Heart left ventricle (tissue), 16 donors: Measurements from ENCODE around the gene EZH1. TPM values are rescaled to one million over a fixed set of nuclear protein-coding genes. Genes with fewer than 3 reads are reported as not detected.
A peak's percentile ranks its signal among the peaks of the same experiment; 100 is the strongest.

ENCODE experiments used
- ATAC-seq, 4 donors: fragments of 200-7000 bp; cut with Tn5 transposase; one replicate each; pipeline ENCODE4 v1.9.1; 2020 to 2022; ENCODE audit warnings: moderate library complexity in 4 of 4, mild to moderate bottlenecking in 3 of 4, moderate number of reproducible peaks in 1 of 4
- DNase-seq, 5 donors: peaks; one replicate each; pipeline ENCODE4 v3.0.0-alpha.2; 2020
- H3K27ac ChIP-seq, 12 donors: fragments of 200-600 bp; sonication (generic) in 4 of 12; one replicate each; pipeline versions ENCODE4 v1.5.0 to v1.8.0; 2016 to 2022; ENCODE audit warnings: mild to moderate bottlenecking in 2 of 12
- H3K27me3 ChIP-seq, 9 donors: fragments of 200-600 bp; sonication (generic) in 2 of 9; one replicate each; pipeline versions ENCODE4 v1.5.1 to v1.8.0; 2016 to 2022; ENCODE audit warnings: mild to moderate bottlenecking in 3 of 9
- H3K36me3 ChIP-seq, 9 donors: fragments of 200-600 bp; sonication (generic) in 2 of 9; one replicate each; pipeline versions ENCODE4 v1.5.0 to v1.8.0; 2018 to 2022; ENCODE audit warnings: mild to moderate bottlenecking in 2 of 9
- H3K4me1 ChIP-seq, 12 donors: fragments of 200-600 bp; sonication (generic) in 4 of 12; one replicate each; pipeline versions ENCODE4 v1.5.0 to v1.8.0; 2016 to 2022; ENCODE audit warnings: mild to moderate bottlenecking in 3 of 12
- H3K4me3 ChIP-seq, 12 donors: fragments of 200-600 bp; sonication (generic) in 4 of 12; one replicate each; pipeline versions ENCODE4 v1.5.0 to v1.8.0; 2017 to 2022; ENCODE audit warnings: mild to moderate bottlenecking in 9 of 12, moderate library complexity in 4 of 12
- H3K9me3 ChIP-seq, 12 donors: fragments of 200-600 bp; sonication (generic) in 4 of 12; one replicate each; pipeline versions ENCODE4 v1.5.0 to v1.8.0; 2016 to 2022; ENCODE audit warnings: mild to moderate bottlenecking in 1 of 12
- CTCF ChIP-seq, 12 donors: fragments of 200-600 bp; sonication (generic) in 4 of 12; IDR thresholded peaks; one replicate each; pipeline versions ENCODE4 v1.5.0 to v1.8.0; 2018 to 2022; ENCODE audit warnings: antibody characterized with exemption in 12 of 12, mild to moderate bottlenecking in 5 of 12
- POLR2A ChIP-seq, 2 donors: fragments of 450-650 bp; IDR thresholded peaks; one replicate each; pipeline ENCODE4 v1.6.1; 2017; ENCODE audit warnings: antibody characterized with exemption in 2 of 2, mild to moderate bottlenecking in 2 of 2, moderate library complexity in 2 of 2
- WGBS, 4 donors: extraction: QIAGEN DNeasy Blood & Tissue Kit in 2 of 4; methylation state at CpG; one replicate each; pipeline versions ENCODE4 v1.1.5 to v1.1.7; 2013 to 2018; 5-methylcytosine and 5-hydroxymethylcytosine counted together
- intact Hi-C, 10 donors: fragments of 100-400 bp; cut with DNase I; formaldehyde crosslinking; loops; one replicate each; pipeline versions ENCODE4 v1.11.1 to v1.14.2; 2022
- polyA plus RNA-seq, 2 donors: library from polyadenylated mRNA; stranded (reverse); fragments of 200-250 nt; gene quantifications; one replicate each; pipeline ENCODE4 v1.2.3, GENCODE V29; 2013
- total RNA-seq, 9 donors: library from RNA; depleted of rRNA in 2 of 9; stranded (reverse); fragments of >200 nt in 2 of 9; fragmentation: NEBNext Ultra II Directional in 3 of 9; extraction: Animal tissue kit (Norgen Biotek cat#: 25700) in 3 of 9; gene quantifications; one replicate each; pipeline versions ENCODE4 v1.1.0 to v1.2.4, GENCODE V29; 2016 to 2023
- donor health status: ischemic (EF 13 %, LVEDD 7.1; RV severe dilation, severe dysfunction).
- donor health status: healthy with polysubstance abuse.
- donor health status: DM: no; HTN: yes; CAD: no.
- donor health status: DM: no; HTN: no; CAD: no.
- donor health status: ischemic (EF 25% LVEDD 6.9; RV normal size, moderate dysfunction).
- donor health status: ischemic (EF 25% LVEDD 5.7; RV mildly dilated, moderate dysfunction).
- donor health status: healthy.
- donor health status: DM: yes; HTN: yes; CAD: no.
- donor health status: ischemic (EF 35%, LVEDD 5.7; RV mildly dilated, moderate dysfunction).
- donor health status: nonischemic (EF 11% LVEDD 7.7; RV severe dilation, severe dysfunction).
- donor health status: DM: yes; HTN: yes; CAD: no.
- donor health status: PGD.
- donor health status: ischemic (EF 29% LVEDD 5.4; RV normal size, mild dysfunction).
- donor health status: nonischemic (EF 23%, LVEDD 6.1; RV moderate dilation, normal function).

The EZH1 gene
- total and polyA plus RNA-seq, 11 donors, result 18.8 to 50.2 (median 40.7) TPM

GRCh38 chr17:42775534-42776098 is 30.8 kb upstream of the EZH1 start:
- Histone ChIP-seq H3K4me3 (no peak overlapping the region), H3K9me3 (no peaks in the 10 kb centered on the region), H3K27me3 (peaks cover under 1 to 10% (median 2%) of the 10 kb centered on the region in 9 donors), H3K36me3 (peaks cover 0 to 53% (median 45%) of the 10 kb centered on the region in 9 donors), H3K27ac (no peak overlapping the region), H3K4me1 (peaks cover 0 to 26% (median 14%) of the 10 kb centered on the region in 12 donors)
- no peak for DNase-seq
- intact Hi-C loops, result loop anchor here in 1 of 10 donors (10.0 kb wide), 1 partner anchor 49 kb away; the partner anchor contains the start of gene BECN1
- TF ChIP-seq CTCF (IDR thresholded peaks at IDR 0.05) (no peak), POLR2A (IDR thresholded peaks at IDR 0.05) (no peak)
- ATAC-seq, result no peak
- WGBS, 4 donors, result 66 to 70% (median 68%) methylated on average over 3 of the region's 3 CpGs

- H3K4me3 ChIP-seq, result peak overlapping the region in 11 of 12 donors; percentile 56 to 94 (median 87)
- peaks cover 0 to 48% (median 41%) of the 10 kb centered on the region in 9 donors for H3K36me3 ChIP-seq
- DNase-seq (no peak), ATAC-seq (no peak)
- H3K4me1 ChIP-seq, result peaks cover 0 to 18% (median 9%) of the 10 kb centered on the region in 12 donors
- no peak for TF ChIP-seq CTCF (IDR thresholded peaks at IDR 0.05)
- no peak for TF ChIP-seq POLR2A (IDR thresholded peaks at IDR 0.05)
- peak overlapping the region in 3 of 12 donors; percentile 78 to 86 (median 81) for H3K27ac ChIP-seq
- no peaks in the 10 kb centered on the region for H3K27me3 ChIP-seq
- 74 to 77% (median 75%) methylated on average over 3 of the region's 3 CpGs for WGBS, 4 donors
- H3K9me3 ChIP-seq, result no peaks in the 10 kb centered on the region
- intact Hi-C loops, result loop anchor here in 2 of 10 donors (5.0 to 10.0 kb wide), 2 partner anchors 48 to 51 kb away; partner anchors contain the start of gene BECN1 (in 2 of the 2)
Measured at GRCh38 chr17:42774066-42774745, 29.4 kb upstream of the EZH1 start.

GRCh38 chr17:42773290-42774035 is 28.6 kb upstream of the EZH1 start, which contains the start of gene VPS25:
Gene VPS25, plus strand, starts transcription at chr17:42773449. Its CDS starts 27 bp downstream, at chr17:42773476.
- H3K27me3 ChIP-seq, result no peaks in the 10 kb centered on the region
- ATAC-seq, result peak; percentile 90 to 98 (median 97)
- peak within 1 kb of the TSS; percentile 20 to 86 (median 79) for H3K27ac ChIP-seq
- 1% methylated on average over 36 to 39 of the region's 39 CpGs for WGBS, 4 donors
- TF ChIP-seq POLR2A (IDR thresholded peaks at IDR 0.05), result peak in 1 of 2 donors; percentile 53
- peak in 6 of 12 donors; percentile 24 to 51 (median 32) for TF ChIP-seq CTCF (IDR thresholded peaks at IDR 0.05)
- H3K36me3 ChIP-seq, result peaks cover 0 to 40% (median 33%) of the 10 kb centered on the region in 9 donors
- peaks cover 0 to 18% (median 9%) of the 10 kb centered on the region in 12 donors for H3K4me1 ChIP-seq
- DNase-seq, result peak; percentile 75 to 85 (median 81)
- intact Hi-C loops, result loop anchor here in 2 of 10 donors (5.0 to 10.0 kb wide), 2 partner anchors 49 to 51 kb away; partner anchors contain the start of gene BECN1 (in 2 of the 2)
- H3K4me3 ChIP-seq, result peak within 1 kb of the TSS; percentile 47 to 94 (median 84)
- H3K9me3 ChIP-seq, result no peaks in the 10 kb centered on the region
